K562 (cell line): ENCODE measurements around the gene TACSTD2. TPM values are rescaled to one million over a fixed set of nuclear protein-coding genes. Genes with fewer than 3 reads are reported as not detected.
A peak's percentile ranks its signal among the peaks of the same experiment; 100 is the strongest.

ENCODE experiments used
- ZNF253 ChIP-seq: fragments of 250-450 bp; sonication (Bioruptor Pico); conservative IDR thresholded peaks from 2 replicates; pipeline ENCODE4 v1.6.1; 2021; ENCODE audit warnings: mild to moderate bottlenecking
- polyA plus RNA-seq, 8 experiments: library from polyadenylated mRNA; depleted of rRNA in 4 of 8; stranded (reverse) in 5 of 8; unstranded in 3 of 8; fragments of >200 nt; fragmentation: Nextera tagmentation in 2 of 8; fragmentation: Illumina TruSeq in 1 of 8; extraction: Ambion mirVana in 2 of 8; extraction: Trizol in 1 of 8; gene quantifications; 2 replicates each; pipeline versions ENCODE4 v1.2.1 to v1.2.3, GENCODE V29; 2011 to 2014; ENCODE audit warnings: inconsistent platforms in 1 of 8, missing spikeins in 1 of 8
- total RNA-seq, 7 experiments: library from RNA; depleted of rRNA in 6 of 7; stranded (reverse); fragments of >200 nt in 6 of 7; fragmentation: Illumina TruSeq in 2 of 7; extraction: Trizol in 2 of 7; gene quantifications; 2 replicates each; pipeline versions ENCODE4 v1.2.1 to v1.2.3, GENCODE V29; 2011 to 2021; ENCODE audit warnings: low replicate concordance in 1 of 7
- TF ChIP-seq, protein P1 (sequence below), 2 experiments: fragments of 450-650 bp; formaldehyde crosslinking in 1 of 2; IDR thresholded peaks; 2 replicates each; pipeline versions ENCODE4 v1.4.0 to v1.6.1; 2014 to 2020; ENCODE audit warnings: mild to moderate bottlenecking in 2 of 2, borderline replicate concordance in 1 of 2, low read depth in 1 of 2
- TF ChIP-seq, protein P2 (sequence below): fragments of 250-450 bp; sonication (Bioruptor Pico); IDR thresholded peaks from 2 replicates; pipeline ENCODE4 v1.5.0; 2021
- TF ChIP-seq, protein P3 (sequence below): sonication (generic); formaldehyde crosslinking; IDR thresholded peaks from 2 replicates; pipeline ENCODE4 v1.8.0; 2022; ENCODE audit warnings: mild to moderate bottlenecking, low read depth, missing genetic modification reagents
- TF ChIP-seq, protein P4 (sequence below), 2 experiments: fragments of 450-650 bp in 1 of 2; sonication (generic) in 1 of 2; formaldehyde crosslinking in 1 of 2; IDR thresholded peaks in 1 of 2; conservative IDR thresholded peaks in 1 of 2; 2 replicates each; pipeline versions ENCODE4 v1.6.1 to v1.8.1; 2016 to 2023; ENCODE audit warnings: mild to moderate bottlenecking in 2 of 2, moderate library complexity in 2 of 2, inconsistent platforms in 1 of 2, missing genetic modification reagents in 1 of 2

The TACSTD2 gene
- total and polyA plus RNA-seq, 9 of the 15 experiments (the other 6 are each of a cell fraction or from before 2014, with no cell fraction given) = 0.04 to 0.31 TPM; not detected in 7

DNA sequence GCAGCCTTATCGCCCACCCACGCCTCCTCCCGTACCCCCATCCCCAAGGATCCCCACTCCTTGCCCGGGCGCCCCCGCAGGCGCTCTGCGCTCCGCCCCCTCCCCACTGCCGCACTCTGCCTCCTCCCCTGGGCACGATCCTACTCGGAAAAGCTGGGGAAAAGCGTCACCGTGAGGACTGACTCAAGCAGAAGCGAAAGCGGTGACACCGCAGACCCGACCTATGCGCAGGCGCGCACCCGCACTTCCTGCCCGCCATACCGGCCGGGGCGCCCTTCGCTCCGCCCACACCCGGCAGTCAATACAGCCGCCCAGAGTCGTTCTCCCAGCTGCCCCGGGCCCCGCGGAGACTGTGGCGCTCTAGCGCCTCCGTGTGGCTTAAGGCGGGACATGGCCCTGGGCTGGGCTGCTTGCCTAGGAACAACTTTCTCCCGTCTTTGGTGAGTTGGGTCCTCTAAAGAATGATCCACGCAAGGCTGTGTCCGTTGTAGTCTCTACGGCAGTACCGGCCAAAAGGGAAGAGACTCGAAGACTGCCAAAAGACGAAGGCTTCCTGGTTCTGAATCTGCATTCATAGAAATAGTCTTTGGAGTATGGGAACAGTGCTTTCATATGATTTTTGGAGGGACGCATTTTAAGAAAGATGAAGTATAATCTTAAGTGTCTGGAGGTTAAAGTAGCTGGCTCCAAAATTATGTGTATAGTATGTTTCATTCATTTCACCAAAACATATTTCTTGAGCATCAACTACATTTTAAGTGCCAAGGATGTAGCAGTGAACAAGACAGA lies 30.3 kb downstream of the TACSTD2 start, which contains the start of gene OMA1 (continued):
- TF ChIP-seq, protein P1, sequence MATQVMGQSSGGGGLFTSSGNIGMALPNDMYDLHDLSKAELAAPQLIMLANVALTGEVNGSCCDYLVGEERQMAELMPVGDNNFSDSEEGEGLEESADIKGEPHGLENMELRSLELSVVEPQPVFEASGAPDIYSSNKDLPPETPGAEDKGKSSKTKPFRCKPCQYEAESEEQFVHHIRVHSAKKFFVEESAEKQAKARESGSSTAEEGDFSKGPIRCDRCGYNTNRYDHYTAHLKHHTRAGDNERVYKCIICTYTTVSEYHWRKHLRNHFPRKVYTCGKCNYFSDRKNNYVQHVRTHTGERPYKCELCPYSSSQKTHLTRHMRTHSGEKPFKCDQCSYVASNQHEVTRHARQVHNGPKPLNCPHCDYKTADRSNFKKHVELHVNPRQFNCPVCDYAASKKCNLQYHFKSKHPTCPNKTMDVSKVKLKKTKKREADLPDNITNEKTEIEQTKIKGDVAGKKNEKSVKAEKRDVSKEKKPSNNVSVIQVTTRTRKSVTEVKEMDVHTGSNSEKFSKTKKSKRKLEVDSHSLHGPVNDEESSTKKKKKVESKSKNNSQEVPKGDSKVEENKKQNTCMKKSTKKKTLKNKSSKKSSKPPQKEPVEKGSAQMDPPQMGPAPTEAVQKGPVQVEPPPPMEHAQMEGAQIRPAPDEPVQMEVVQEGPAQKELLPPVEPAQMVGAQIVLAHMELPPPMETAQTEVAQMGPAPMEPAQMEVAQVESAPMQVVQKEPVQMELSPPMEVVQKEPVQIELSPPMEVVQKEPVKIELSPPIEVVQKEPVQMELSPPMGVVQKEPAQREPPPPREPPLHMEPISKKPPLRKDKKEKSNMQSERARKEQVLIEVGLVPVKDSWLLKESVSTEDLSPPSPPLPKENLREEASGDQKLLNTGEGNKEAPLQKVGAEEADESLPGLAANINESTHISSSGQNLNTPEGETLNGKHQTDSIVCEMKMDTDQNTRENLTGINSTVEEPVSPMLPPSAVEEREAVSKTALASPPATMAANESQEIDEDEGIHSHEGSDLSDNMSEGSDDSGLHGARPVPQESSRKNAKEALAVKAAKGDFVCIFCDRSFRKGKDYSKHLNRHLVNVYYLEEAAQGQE (IDR thresholded peaks at IDR 0.05; ENCODE audit: borderline replicate concordance) = peak; percentile 81
- TF ChIP-seq, protein P1 (CRISPR knock-in tag; IDR thresholded peaks at IDR 0.05; ENCODE audit: low read depth) = no peak
- TF ChIP-seq, protein P2, sequence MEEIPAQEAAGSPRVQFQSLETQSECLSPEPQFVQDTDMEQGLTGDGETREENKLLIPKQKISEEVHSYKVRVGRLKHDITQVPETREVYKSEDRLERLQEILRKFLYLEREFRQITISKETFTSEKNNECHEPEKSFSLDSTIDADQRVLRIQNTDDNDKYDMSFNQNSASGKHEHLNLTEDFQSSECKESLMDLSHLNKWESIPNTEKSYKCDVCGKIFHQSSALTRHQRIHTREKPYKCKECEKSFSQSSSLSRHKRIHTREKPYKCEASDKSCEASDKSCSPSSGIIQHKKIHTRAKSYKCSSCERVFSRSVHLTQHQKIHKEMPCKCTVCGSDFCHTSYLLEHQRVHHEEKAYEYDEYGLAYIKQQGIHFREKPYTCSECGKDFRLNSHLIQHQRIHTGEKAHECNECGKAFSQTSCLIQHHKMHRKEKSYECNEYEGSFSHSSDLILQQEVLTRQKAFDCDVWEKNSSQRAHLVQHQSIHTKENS = no peak
- no peak for TF ChIP-seq ZNF253 (CRISPR knock-in tag)
- TF ChIP-seq, protein P3, sequence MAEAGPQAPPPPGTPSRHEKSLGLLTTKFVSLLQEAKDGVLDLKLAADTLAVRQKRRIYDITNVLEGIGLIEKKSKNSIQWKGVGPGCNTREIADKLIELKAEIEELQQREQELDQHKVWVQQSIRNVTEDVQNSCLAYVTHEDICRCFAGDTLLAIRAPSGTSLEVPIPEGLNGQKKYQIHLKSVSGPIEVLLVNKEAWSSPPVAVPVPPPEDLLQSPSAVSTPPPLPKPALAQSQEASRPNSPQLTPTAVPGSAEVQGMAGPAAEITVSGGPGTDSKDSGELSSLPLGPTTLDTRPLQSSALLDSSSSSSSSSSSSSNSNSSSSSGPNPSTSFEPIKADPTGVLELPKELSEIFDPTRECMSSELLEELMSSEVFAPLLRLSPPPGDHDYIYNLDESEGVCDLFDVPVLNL (CRISPR knock-in tag) = no peak
- TF ChIP-seq, protein P4, sequence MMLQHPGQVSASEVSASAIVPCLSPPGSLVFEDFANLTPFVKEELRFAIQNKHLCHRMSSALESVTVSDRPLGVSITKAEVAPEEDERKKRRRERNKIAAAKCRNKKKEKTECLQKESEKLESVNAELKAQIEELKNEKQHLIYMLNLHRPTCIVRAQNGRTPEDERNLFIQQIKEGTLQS (IDR thresholded peaks at IDR 0.05) = no peak
- TF ChIP-seq, protein P4 (CRISPR knock-in tag; conservative IDR thresholded peaks at IDR 0.05) = no peak
